HG03060 (cell line): Measurements from ENCODE around the gene XBP1.
"Not testable (repeated sequence)": the region's sequence is repeated elsewhere in the genome, so short reads cannot be mapped to it uniquely, and the experiment has no call there.

Experiments used
- ATAC-seq: cut with Tn5 transposase; IDR thresholded peaks from one replicate; pipeline ENCODE4 v1.9.1; 2021; ENCODE audit warnings: low read depth, moderate number of reproducible peaks; ENCODE audit not compliant: unreplicated experiment

The XBP1 gene

GRCh38 chr22:28793976-28794584 is 6.3 kb downstream of the XBP1 start:
- ATAC-seq, result no peak

GRCh38 chr22:28792491-28793383 is 7.6 kb downstream of the XBP1 start:
- no peak for ATAC-seq

- ATAC-seq, result peak; percentile 40
Measured at GRCh38 chr22:28791841-28792490, 8.4 kb downstream of the XBP1 start.

- ATAC-seq, result no peak
Measured at GRCh38 chr22:28791124-28791523, 9.2 kb downstream of the XBP1 start.

- no peak for ATAC-seq
Measured at GRCh38 chr22:28788601-28789000, 11.8 kb downstream of the XBP1 start.

- ATAC-seq, result no peak
Measured at GRCh38 chr22:28783786-28784671, 16.3 kb downstream of the XBP1 start.

GRCh38 chr22:28780296-28780695 is 20.1 kb downstream of the XBP1 start:
- ATAC-seq, result no peak

GRCh38 chr22:28779833-28780232 is 20.5 kb downstream of the XBP1 start:
- ATAC-seq, result no peak

- no peak for ATAC-seq
Measured at GRCh38 chr22:28774378-28774777, 26.0 kb downstream of the XBP1 start.

- ATAC-seq, result no peak
Measured at GRCh38 chr22:28773461-28773867, 26.9 kb downstream of the XBP1 start.

- ATAC-seq, result peak; percentile 87
Measured at GRCh38 chr22:28772633-28773460, 27.5 kb downstream of the XBP1 start, which contains the start of gene CCDC117. CCDC117 (plus strand) TSS chr22:28772695; CDS start chr22:28772850, 155 bp downstream.

- no peak for ATAC-seq
Measured at GRCh38 chr22:28771195-28771791, 29.1 kb downstream of the XBP1 start.

- ATAC-seq, result no peak
Measured at GRCh38 chr22:28769394-28770085, 30.8 kb downstream of the XBP1 start.

- no peak for ATAC-seq
Measured at GRCh38 chr22:28768701-28769393, 31.5 kb downstream of the XBP1 start.

- ATAC-seq, result no peak
Measured at GRCh38 chr22:28766628-28767027, 33.7 kb downstream of the XBP1 start.

- not testable (repeated sequence) for ATAC-seq
Measured at GRCh38 chr22:28762000-28762399, 38.4 kb downstream of the XBP1 start.

GRCh38 chr22:28761449-28761755 is 39.0 kb downstream of the XBP1 start:
- ATAC-seq, result no peak
